NCI-H82 (cell line): ENCODE measurements around the gene PPP1R1C.
"Not testable (repeated sequence)": the region's sequence is repeated elsewhere in the genome, so short reads cannot be mapped to it uniquely, and the experiment has no call there.

ENCODE experiments used
- DNase-seq: peaks from one replicate; lab custom pipeline; 2025; lab: John Stamatoyannopoulos, UW

Gene PPP1R1C

GRCh38 chr2:181985632-181986205, at the start of gene PPP1R1C:
Gene PPP1R1C (plus strand): TSS chr2:181985853. CDS start chr2:181986111, 258 bp downstream.
- no peak for DNase-seq

- DNase-seq, result no peak
These were observed 48.2 kb upstream of the PPP1R1C start for GRCh38 chr2:181937473-181937872.

GRCh38 chr2:181943411-181944124, 42.1 kb upstream of the PPP1R1C start:
- no peak for DNase-seq

GRCh38 chr2:181944164-181944913, 41.3 kb upstream of the PPP1R1C start:
- DNase-seq, result no peak

- no peak for DNase-seq
These were observed 40.8 kb upstream of the PPP1R1C start for GRCh38 chr2:181944914-181945291.

GRCh38 chr2:181946444-181947127, 39.1 kb upstream of the PPP1R1C start:
- no peak for DNase-seq

- DNase-seq, result no peak
These were observed 38.4 kb upstream of the PPP1R1C start for GRCh38 chr2:181947273-181947672.

- DNase-seq, result no peak
These were observed 37.4 kb upstream of the PPP1R1C start for GRCh38 chr2:181948227-181948626.

- no peak for DNase-seq
These were observed 36.6 kb upstream of the PPP1R1C start for GRCh38 chr2:181949047-181949446.

GRCh38 chr2:181952404-181953226, 33.0 kb upstream of the PPP1R1C start:
- no peak for DNase-seq

- peak; percentile 26 for DNase-seq
These were observed 31.6 kb upstream of the PPP1R1C start for GRCh38 chr2:181953881-181954537.

- no peak for DNase-seq
These were observed 31.1 kb upstream of the PPP1R1C start for GRCh38 chr2:181954538-181954883.

GRCh38 chr2:181955010-181955409, 30.6 kb upstream of the PPP1R1C start:
- DNase-seq, result no peak

GRCh38 chr2:181955866-181956265, 29.8 kb upstream of the PPP1R1C start:
- not testable (repeated sequence) for DNase-seq

- DNase-seq, result peak; percentile 18
These were observed 28.0 kb upstream of the PPP1R1C start for GRCh38 chr2:181957668-181958067.

GRCh38 chr2:181958726-181959125, 26.9 kb upstream of the PPP1R1C start:
- DNase-seq, result no peak

- DNase-seq, result no peak
These were observed 26.1 kb upstream of the PPP1R1C start for GRCh38 chr2:181959508-181959907.

GRCh38 chr2:181961167-181961566, 24.5 kb upstream of the PPP1R1C start:
- DNase-seq, result not testable (repeated sequence)

- no peak for DNase-seq
These were observed 23.5 kb upstream of the PPP1R1C start for GRCh38 chr2:181962142-181962541.

- peak; percentile 15 for DNase-seq
These were observed 15.4 kb upstream of the PPP1R1C start for GRCh38 chr2:181970160-181970794.

GRCh38 chr2:181971032-181971431, 14.6 kb upstream of the PPP1R1C start:
- no peak for DNase-seq
